WTC11 (cell line): Measurements from ENCODE around the gene RDH16. TPM values are rescaled to one million over a fixed set of nuclear protein-coding genes. Genes with fewer than 3 reads are reported as not detected.
"Not testable (repeated sequence)": the region's sequence is repeated elsewhere in the genome, so short reads cannot be mapped to it uniquely, and the experiment has no call there.

Experiments used
- ATAC-seq: fragments of 200-7000 bp; cut with Tn5 transposase; 2 replicates; pipeline ENCODE4 v1.10.0; 2021; ENCODE audit warnings: mild to moderate bottlenecking, moderate library complexity
- CTCF ChIA-PET: fragments of 300-600 bp; sonication (Branson Sonifier 250); formaldehyde crosslinking; loops from one replicate; lab custom pipeline; 2021; ENCODE audit warnings: antibody characterized with exemption; lab: Charles Lee
- POLR2A ChIA-PET: fragments of 350-600 bp; sonication (Branson Sonifier 250); formaldehyde crosslinking; loops from one replicate; lab custom pipeline; 2021; ENCODE audit warnings: antibody characterized with exemption; lab: Charles Lee
- DNase-seq: peaks from one replicate; pipeline ENCODE4 v3.0.0; 2021; ENCODE audit warnings: low spot score
- H3K27ac Mint-ChIP-seq: 2 replicates; pipeline ENCODE4 v1.8.0; 2021; ENCODE audit warnings: mixed read lengths
- H3K27me3 Mint-ChIP-seq: 2 replicates; pipeline ENCODE4 v1.8.0; 2021; ENCODE audit warnings: low read depth, mild to moderate bottlenecking, moderate library complexity, mixed read lengths
- H3K36me3 Mint-ChIP-seq: 2 replicates; pipeline ENCODE4 v1.8.0; 2021; ENCODE audit warnings: mixed read lengths
- H3K4me1 Mint-ChIP-seq: 2 replicates; pipeline ENCODE4 v1.8.0; 2022; ENCODE audit warnings: mixed read lengths
- H3K4me3 Mint-ChIP-seq: 2 replicates; pipeline ENCODE4 v1.8.0; 2021; ENCODE audit warnings: mild to moderate bottlenecking, moderate library complexity, mixed read lengths
- H3K9me3 Mint-ChIP-seq: 2 replicates; pipeline ENCODE4 v1.8.0; 2021; ENCODE audit warnings: mixed read lengths
- CTCF ChIP-seq: fragments of 200-600 bp; IDR thresholded peaks from 2 replicates; pipeline ENCODE4 v1.8.0; 2022; ENCODE audit warnings: antibody characterized with exemption
- E2F5 ChIP-seq: sonication (generic); formaldehyde crosslinking; IDR thresholded peaks from 2 replicates; pipeline ENCODE4 v1.8.1; 2022; ENCODE audit warnings: mild to moderate bottlenecking, moderate library complexity, missing genetic modification reagents
- ELF4 ChIP-seq: sonication (generic); formaldehyde crosslinking; IDR thresholded peaks from 2 replicates; pipeline ENCODE4 v1.8.1; 2022; ENCODE audit warnings: low read depth, mild to moderate bottlenecking, moderate library complexity, missing genetic modification reagents
- ETV6 ChIP-seq: sonication (generic); formaldehyde crosslinking; IDR thresholded peaks from 2 replicates; pipeline ENCODE4 v1.8.1; 2022; ENCODE audit warnings: mild to moderate bottlenecking, missing genetic modification reagents
- GABPB1 ChIP-seq: sonication (generic); formaldehyde crosslinking; IDR thresholded peaks from 2 replicates; pipeline ENCODE4 v1.8.1; 2023; ENCODE audit warnings: mild to moderate bottlenecking, missing genetic modification reagents
- HMGA2 ChIP-seq: fragments of 250-450 bp; sonication (Bioruptor Pico); IDR thresholded peaks from 2 replicates; pipeline ENCODE4 v1.4.0; 2021; ENCODE audit warnings: mild to moderate bottlenecking, moderate library complexity
- OVOL2 ChIP-seq: fragments of 250-450 bp; sonication (Bioruptor Pico); IDR thresholded peaks from 2 replicates; pipeline ENCODE4 v1.9.0; 2021; ENCODE audit warnings: mild to moderate bottlenecking, borderline replicate concordance
- TEAD4 ChIP-seq: sonication (generic); formaldehyde crosslinking; IDR thresholded peaks from 2 replicates; pipeline ENCODE4 v1.8.0; 2022; ENCODE audit warnings: mild to moderate bottlenecking, missing genetic modification reagents
- ZNF281 ChIP-seq: sonication (generic); formaldehyde crosslinking; IDR thresholded peaks from 2 replicates; pipeline ENCODE4 v1.8.0; 2023; ENCODE audit warnings: mild to moderate bottlenecking, missing genetic modification reagents
- total RNA-seq: library from RNA; stranded (reverse); gene quantifications from 3 replicates; pipeline ENCODE4 v1.2.3, GENCODE V29; 2021

RDH16 gene
- total RNA-seq, 1 experiment from 2014 or later = 1.0 TPM

GRCh38 chr12:56941299-56942017, 15.9 kb downstream of the RDH16 start:
- Mint-ChIP-seq H3K27ac (no peak overlapping the region), H3K9me3 (peaks cover 40% of the 10 kb centered on the region), H3K4me3 (no peak overlapping the region), H3K4me1 (no peaks in the 10 kb centered on the region), H3K27me3 (peaks cover 20% of the 10 kb centered on the region), H3K36me3 (peaks cover 4% of the 10 kb centered on the region)
- TF ChIP-seq E2F5 (CRISPR knock-in tag) = no peak
- TF ChIP-seq GABPB1 = peak; percentile 45; the same call in 1 of the 2 replicates
- DNase-seq (no peak), ATAC-seq (no peak)
- ChIA-PET CTCF (no interaction called here), POLR2A (no interaction called here)

GRCh38 chr12:56940942-56941298, 16.5 kb downstream of the RDH16 start:
- DNase-seq, H3K27ac Mint-ChIP-seq, POLR2A ChIA-PET, H3K4me3 Mint-ChIP-seq, CTCF ChIA-PET, H3K36me3 Mint-ChIP-seq, H3K4me1 Mint-ChIP-seq, ATAC-seq: not testable (repeated sequence)
- Mint-ChIP-seq H3K27me3 (peaks cover 25% of the 10 kb centered on the region), H3K9me3 (peaks cover 35% of the 10 kb centered on the region)

- peaks cover 10% of the 10 kb centered on the region for H3K27me3 Mint-ChIP-seq
- TF ChIP-seq OVOL2 (CRISPR knock-in tag) (no peak), ZNF281 (CRISPR knock-in tag) (no peak), HMGA2 (CRISPR knock-in tag) (no peak), ETV6 (CRISPR knock-in tag) (no peak), TEAD4 (no peak)
- no peak for ATAC-seq
- no peaks in the 10 kb centered on the region for H3K36me3 Mint-ChIP-seq
- DNase-seq = no peak
- no peak overlapping the region for H3K27ac Mint-ChIP-seq
- no peaks in the 10 kb centered on the region for H3K9me3 Mint-ChIP-seq
- H3K4me3 Mint-ChIP-seq = no peak overlapping the region
- H3K4me1 Mint-ChIP-seq = peaks cover 16% of the 10 kb centered on the region
- ChIA-PET CTCF (no interaction called here), POLR2A (no interaction called here)
Observed at GRCh38 chr12:56935752-56936151, 21.7 kb downstream of the RDH16 start.

GRCh38 chr12:56935157-56935556, 22.3 kb downstream of the RDH16 start:
- CTCF ChIA-PET = interaction anchor here (1.1 kb wide), 1 partner anchor 66 kb away, joined by 3 read pairs; no protein-coding TSS in a partner anchor
- H3K9me3 Mint-ChIP-seq = no peaks in the 10 kb centered on the region
- no peak overlapping the region for H3K4me3 Mint-ChIP-seq
- no peak for ATAC-seq
- H3K36me3 Mint-ChIP-seq = no peaks in the 10 kb centered on the region
- no peak for TF ChIP-seq ELF4 (CRISPR knock-in tag)
- no peak for TF ChIP-seq ZNF281 (CRISPR knock-in tag)
- TF ChIP-seq CTCF = no peak
- TF ChIP-seq, all 79 proteins: peak for 0
- POLR2A ChIA-PET = no interaction called here
- DNase-seq = no peak
- H3K4me1 Mint-ChIP-seq = peaks cover 18% of the 10 kb centered on the region
- peaks cover 10% of the 10 kb centered on the region for H3K27me3 Mint-ChIP-seq
- no peak overlapping the region for H3K27ac Mint-ChIP-seq
